ENCODE data around the gene RIMKLA. TPM values are rescaled to one million over a fixed set of nuclear protein-coding genes. Genes with fewer than 3 reads are reported as not detected.

RIMKLA gene
- total and polyA plus RNA-seq, 2 of the 13 experiments (the other 11 are each of a cell fraction or from before 2014, with no cell fraction given): 2.5 to 3.8 TPM

GRCh38 chr1:42340093-42340492, 40.5 kb upstream of the RIMKLA start (continued):
- TF ChIP-seq ELF3 (CRISPR knock-in tag; IDR thresholded peaks at IDR 0.05): peak; percentile 61; the same call in 1 of the 2 replicates
- peak; percentile 68 for TF ChIP-seq THAP11 (CRISPR knock-in tag; IDR thresholded peaks at IDR 0.05)
- TF ChIP-seq MIXL1 (CRISPR knock-in tag; IDR thresholded peaks at IDR 0.05): peak; percentile 94
- peak; percentile 87; the same call in 1 of the 2 replicates for TF ChIP-seq HMG20A (CRISPR knock-in tag; IDR thresholded peaks at IDR 0.05; ENCODE audit: borderline replicate concordance)
- 0 out of 2 replicates have a peak, but pooled peaks have one; percentile 22 for TF ChIP-seq ZNF281 (CRISPR knock-in tag; IDR thresholded peaks at IDR 0.05; ENCODE audit: borderline replicate concordance)
- no peak for TF ChIP-seq TCF12 (IDR thresholded peaks at IDR 0.05)
- TF ChIP-seq TCF12 (CRISPR knock-in tag; IDR thresholded peaks at IDR 0.05): peak; percentile 85; the same call in 1 of the 2 replicates
- TF ChIP-seq KAT8 (CRISPR knock-in tag; IDR thresholded peaks at IDR 0.05): peak; percentile 15; the same call in 1 of the 2 replicates
- no peak for TF ChIP-seq ZNF703 (CRISPR knock-in tag; IDR thresholded peaks at IDR 0.05; ENCODE audit: borderline replicate concordance)
- peak; percentile 53; the same call in 1 of the 2 replicates for TF ChIP-seq ZNF878 (CRISPR knock-in tag; IDR thresholded peaks at IDR 0.05)
- no peak for TF ChIP-seq ZNF749 (CRISPR knock-in tag; IDR thresholded peaks at IDR 0.05; ENCODE audit: borderline replicate concordance)
- TF ChIP-seq ZSCAN9 (CRISPR knock-in tag; IDR thresholded peaks at IDR 0.05; ENCODE audit: borderline replicate concordance): peak; percentile 85
- peak; percentile 93 for TF ChIP-seq SAP130 (CRISPR knock-in tag; IDR thresholded peaks at IDR 0.05; ENCODE audit: low read depth)
- peak; percentile 81 for TF ChIP-seq RXRB (CRISPR knock-in tag; IDR thresholded peaks at IDR 0.05; ENCODE audit: borderline replicate concordance)
- TF ChIP-seq GMEB1 (CRISPR knock-in tag; IDR thresholded peaks at IDR 0.05; ENCODE audit: borderline replicate concordance): 0 out of 2 replicates have a peak, but pooled peaks have one; percentile 56
- TF ChIP-seq MIER3 (CRISPR knock-in tag; IDR thresholded peaks at IDR 0.05; ENCODE audit: borderline replicate concordance): peak; percentile 80; the same call in 1 of the 2 replicates
- TF ChIP-seq SOX5 (CRISPR knock-in tag; IDR thresholded peaks at IDR 0.05; ENCODE audit: borderline replicate concordance): peak; percentile 95
- TF ChIP-seq POGZ (CRISPR knock-in tag; IDR thresholded peaks at IDR 0.05): peak; percentile 41; the same call in 1 of the 2 replicates
- no peak for TF ChIP-seq GRHL1 (CRISPR knock-in tag; conservative IDR thresholded peaks at IDR 0.05)
- TF ChIP-seq TBX2 (CRISPR knock-in tag; IDR thresholded peaks at IDR 0.05; ENCODE audit: borderline replicate concordance): peak; percentile 78; the same call in 1 of the 2 replicates
- peak; percentile 79 for TF ChIP-seq ZGPAT (CRISPR knock-in tag; IDR thresholded peaks at IDR 0.05)
- peak; percentile 13; the same call in 1 of the 2 replicates for TF ChIP-seq DRAP1 (CRISPR knock-in tag; IDR thresholded peaks at IDR 0.05)

All from HepG2 (cell line).